K562 (cell line): ENCODE data around the gene UQCRC2. TPM values are rescaled to one million over a fixed set of nuclear protein-coding genes. Genes with fewer than 3 reads are reported as not detected.

ENCODE experiments used
- ATAC-seq: fragments of 200-7000 bp; cut with Tn5 transposase; 3 replicates; pipeline ENCODE4 v1.9.1; 2020; ENCODE audit warnings: moderate library complexity
- BruUV-seq: library from RNA; stranded (reverse); fragments of 400-500 nt; replicated peaks from 2 replicates; lab custom pipeline; 2021; lab: Mats Ljungman, UMichigan
- CTCF ChIA-PET: fragments of 300-600 bp; formaldehyde crosslinking; extraction: SDS; loops from one replicate; lab custom pipeline; 2021; ENCODE audit warnings: low intra/inter-chr PET ratio; lab: Yijun Ruan, JAX
- POLR2A ChIA-PET: fragments of 300-600, 350-650 bp; sonication (Branson Sonifier 250); formaldehyde crosslinking; extraction: SDS; loops from one replicate; lab custom pipeline; 2021; ENCODE audit warnings: antibody characterized with exemption, inconsistent platforms; lab: Yijun Ruan, JAX
- DNase-seq, 4 experiments: peaks; one replicate each; pipeline versions ENCODE4 v3.0.0 to v3.0.0-alpha.2; 2011 to 2018; ENCODE audit warnings: low spot score in 3 of 4, mixed read lengths in 3 of 4; ENCODE audit errors: extremely low read depth in 1 of 4
- FAIRE-seq: peaks from 2 replicates; lab custom pipeline; 2011; peaks lifted over from hg19 to GRCh38; lab: Jason Lieb, UNC
- H2AFZ ChIP-seq: 2 replicates; pipeline ENCODE4 v1.6.0; 2011; ENCODE audit warnings: low read depth, low read length, control low read depth, inconsistent platforms
- H3K27ac ChIP-seq: fragments of 200-600 bp; 3 replicates; pipeline ENCODE4 v1.8.0; 2011; ENCODE audit warnings: low read depth, mild to moderate bottlenecking, control low read depth, inconsistent platforms, low read length, moderate library complexity, mixed read lengths; ENCODE audit errors: extremely low read depth
- H3K27me3 ChIP-seq, 2 experiments: fragments of 300-600 bp in 1 of 2; 2 replicates in 1 of 2; 3 replicates in 1 of 2; pipeline versions ENCODE4 v1.6.0 to v1.8.0; 2011; ENCODE audit warnings: inconsistent platforms in 2 of 2, low read length in 2 of 2, mild to moderate bottlenecking in 1 of 2, mixed read lengths in 1 of 2, moderate library complexity in 1 of 2; ENCODE audit not compliant: control insufficient read depth in 2 of 2, insufficient read depth in 2 of 2
- H3K36me3 ChIP-seq: fragments of 300-600 bp; 3 replicates; pipeline ENCODE4 v1.8.0; 2011; ENCODE audit warnings: mild to moderate bottlenecking, low read length, inconsistent platforms; ENCODE audit not compliant: control insufficient read depth, insufficient read depth
- H3K4me1 ChIP-seq, 2 experiments: fragments of 200-600 bp in 1 of 2; replicated peaks in 1 of 2; 2 replicates in 1 of 2; 3 replicates in 1 of 2; pipeline versions ENCODE4 v1.5.1 to v1.8.0; 2011; ENCODE audit warnings: inconsistent platforms in 2 of 2, low read length in 2 of 2, mild to moderate bottlenecking in 1 of 2, mixed read lengths in 1 of 2, moderate library complexity in 1 of 2; ENCODE audit not compliant: control insufficient read depth in 2 of 2, insufficient read depth in 2 of 2
- H3K4me2 ChIP-seq: 2 replicates; pipeline ENCODE4 v1.6.1; 2011; ENCODE audit warnings: low read length, control low read depth, inconsistent platforms, mixed read lengths; ENCODE audit not compliant: insufficient read depth
- H3K4me3 ChIP-seq: fragments of 200-600 bp; sonication (generic), shearing (Covaris generic); 2 replicates; pipeline ENCODE4 v1.5.1; 2016; ENCODE audit warnings: control low read depth, inconsistent platforms
- H3K79me2 ChIP-seq: fragments of 200-600 bp; 3 replicates; pipeline ENCODE4 v1.8.0; 2011; ENCODE audit warnings: low read length, inconsistent platforms; ENCODE audit not compliant: control insufficient read depth, insufficient read depth
- H3K9ac ChIP-seq, 2 experiments: 2 replicates each; pipeline versions ENCODE4 v1.6.0 to v1.6.1; 2011; ENCODE audit warnings: low read depth in 2 of 2, low read length in 2 of 2, control low read depth in 1 of 2, inconsistent platforms in 1 of 2, mild to moderate bottlenecking in 1 of 2, mixed read lengths in 1 of 2; ENCODE audit not compliant: insufficient read depth in 1 of 2
- H3K9me1 ChIP-seq: one replicate; pipeline ENCODE4 v1.6.0; 2011; ENCODE audit warnings: inconsistent platforms, mild to moderate bottlenecking, low read length, moderate library complexity; ENCODE audit not compliant: control insufficient read depth, insufficient read depth
- H3K9me3 ChIP-seq: replicated peaks from 2 replicates; pipeline ENCODE4 v1.5.1; 2011; ENCODE audit warnings: low read depth, low read length, inconsistent platforms; ENCODE audit not compliant: control insufficient read depth, insufficient read depth
- H4K20me1 ChIP-seq: replicated peaks from 2 replicates; pipeline ENCODE4 v1.6.1; 2011; ENCODE audit warnings: low read length, inconsistent platforms, mixed read lengths; ENCODE audit not compliant: control insufficient read depth, insufficient read depth
- ASH1L ChIP-seq: fragments of 450-650 bp; IDR thresholded peaks from 2 replicates; pipeline ENCODE4 v1.6.1; 2018; ENCODE audit warnings: borderline replicate concordance, mild to moderate bottlenecking, low read depth; ENCODE audit not compliant: partially characterized antibody
- NCOA1 ChIP-seq: fragments of 450-650 bp; IDR thresholded peaks from 2 replicates; pipeline ENCODE4 v1.6.1; 2016; ENCODE audit warnings: low read depth
- NFIC ChIP-seq: fragments of 450-650 bp; IDR thresholded peaks from 2 replicates; pipeline ENCODE4 v1.6.1; 2017; ENCODE audit warnings: mild to moderate bottlenecking, inconsistent platforms
- ZBTB7A ChIP-seq: IDR thresholded peaks from 2 replicates; pipeline ENCODE4 v1.6.1; 2011; ENCODE audit warnings: low read depth, mild to moderate bottlenecking, low read length, moderate library complexity, borderline replicate concordance; ENCODE audit not compliant: control insufficient read depth
- ZNF717 ChIP-seq: fragments of 250-450 bp; sonication (Bioruptor Pico); IDR thresholded peaks from 2 replicates; pipeline ENCODE4 v1.5.0; 2021
- WGBS: fragments of 100-300 bp; shearing (Covaris generic); methylation state at CpG from one replicate; pipeline ENCODE4 v1.1.6; 2016; ENCODE audit warnings: low coverage, mixed read lengths; ENCODE audit not compliant: insufficient coverage; ENCODE audit errors: missing lambda C conversion rate; 5-methylcytosine and 5-hydroxymethylcytosine counted together
- in situ Hi-C: fragments of 300-500 bp; cut with MboI; formaldehyde crosslinking; loops from 4 replicates; pipeline ENCODE4 v1.15.0; 2018; ENCODE audit warnings: inconsistent platforms, mixed read lengths
- intact Hi-C: fragments of 100-400 bp; cut with micrococcal nuclease; formaldehyde crosslinking; loops from 2 replicates; pipeline ENCODE4 v1.14.2; 2022
- polyA plus RNA-seq, 8 experiments: library from polyadenylated mRNA; depleted of rRNA in 4 of 8; stranded (reverse) in 5 of 8; unstranded in 3 of 8; fragments of >200 nt; fragmentation: Nextera tagmentation in 2 of 8; fragmentation: Illumina TruSeq in 1 of 8; extraction: Ambion mirVana in 2 of 8; extraction: Trizol in 1 of 8; gene quantifications; 2 replicates each; pipeline versions ENCODE4 v1.2.1 to v1.2.3, GENCODE V29; 2011 to 2014; ENCODE audit warnings: inconsistent platforms in 1 of 8, missing spikeins in 1 of 8
- total RNA-seq, 7 experiments: library from RNA; depleted of rRNA in 6 of 7; stranded (reverse); fragments of >200 nt in 6 of 7; fragmentation: Illumina TruSeq in 2 of 7; extraction: Trizol in 2 of 7; gene quantifications; 2 replicates each; pipeline versions ENCODE4 v1.2.1 to v1.2.3, GENCODE V29; 2011 to 2021; ENCODE audit warnings: low replicate concordance in 1 of 7
- TF ChIP-seq, protein P1 (sequence below), 2 experiments: IDR thresholded peaks; 2 replicates each; pipeline ENCODE4 v1.6.1; 2011; ENCODE audit warnings: borderline replicate concordance in 1 of 2, control low read depth in 1 of 2, low read depth in 1 of 2, low read length in 1 of 2, mild to moderate bottlenecking in 1 of 2, mixed read lengths in 1 of 2, moderate library complexity in 1 of 2; ENCODE audit not compliant: insufficient read depth in 1 of 2, insufficient read length in 1 of 2, poor library complexity in 1 of 2, severe bottlenecking in 1 of 2; ENCODE audit errors: extremely low read depth in 1 of 2
- TF ChIP-seq, protein P2 (sequence below): fragments of 250-450 bp; sonication (Bioruptor Pico); IDR thresholded peaks from 2 replicates; pipeline ENCODE4 v1.5.0; 2020; ENCODE audit warnings: mild to moderate bottlenecking

Gene UQCRC2
- total and polyA plus RNA-seq, 9 of the 15 experiments (the other 6 are each of a cell fraction or from before 2014, with no cell fraction given), result 177 to 516 (median 319) TPM

DNA sequence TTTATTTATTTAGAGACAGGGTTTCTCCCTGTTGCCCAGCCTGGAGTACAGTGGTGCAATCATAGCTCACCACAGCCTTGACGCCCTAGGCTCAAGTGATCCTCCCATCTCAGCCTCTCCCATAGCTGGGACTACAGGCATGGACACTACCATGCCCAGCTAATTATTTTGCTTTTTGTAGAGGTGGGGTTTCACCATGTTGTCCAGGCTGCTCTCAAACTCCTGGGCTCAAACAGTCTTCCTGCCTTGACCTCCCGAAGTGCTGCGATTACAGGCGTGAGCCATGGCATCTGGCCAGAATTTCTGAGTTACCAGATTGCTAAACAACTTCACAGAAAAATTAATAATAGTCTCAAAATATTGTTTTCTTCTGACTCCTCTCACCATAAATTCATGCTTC is 76.5 kb downstream of the UQCRC2 start:
- Histone ChIP-seq H3K4me1 (no peaks in the 10 kb centered on the region; a peak in 1 of 5 replicates), H3K9me3 (no peaks in the 10 kb centered on the region), H3K9me1 (no peaks in the 10 kb centered on the region), H3K36me3 (no peaks in the 10 kb centered on the region), H4K20me1 (no peaks in the 10 kb centered on the region), H3K27me3 (no peaks in the 10 kb centered on the region), H3K27ac (no peak overlapping the region), H3K9ac (no peak overlapping the region), H3K4me2 (no peak overlapping the region), H2AFZ (no peak overlapping the region), H3K4me3 (no peak overlapping the region), H3K79me2 (no peaks in the 10 kb centered on the region; the same call in 2 of the 3 replicates)
- in situ Hi-C loops, result loop anchor here (25.0 kb wide), 1 partner anchor 1017 kb away; no protein-coding TSS in a partner anchor
- POLR2A ChIA-PET, result interaction anchor here (1.2 kb wide), 1 partner anchor 9 kb away, joined by 3 read pairs; no protein-coding TSS in a partner anchor
- FAIRE-seq (no peak), ATAC-seq (no peak), DNase-seq (no peak)
- CTCF ChIA-PET, result no interaction called here
- intact Hi-C loops, result no loop called here
- 88% methylated on average over 4 of the region's 4 CpGs for WGBS
- no TSS peak for BruUV-seq
- TF ChIP-seq, protein P1, sequence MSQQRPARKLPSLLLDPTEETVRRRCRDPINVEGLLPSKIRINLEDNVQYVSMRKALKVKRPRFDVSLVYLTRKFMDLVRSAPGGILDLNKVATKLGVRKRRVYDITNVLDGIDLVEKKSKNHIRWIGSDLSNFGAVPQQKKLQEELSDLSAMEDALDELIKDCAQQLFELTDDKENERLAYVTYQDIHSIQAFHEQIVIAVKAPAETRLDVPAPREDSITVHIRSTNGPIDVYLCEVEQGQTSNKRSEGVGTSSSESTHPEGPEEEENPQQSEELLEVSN (IDR thresholded peaks at IDR 0.05; ENCODE audit: borderline replicate concordance in 1 of 2, extremely low read depth in 1 of 2, insufficient read depth in 1 of 2, insufficient read length in 1 of 2, low read depth in 1 of 2, low read length in 1 of 2, poor library complexity in 1 of 2, severe bottlenecking in 1 of 2), result no peak
- TF ChIP-seq, protein P2, sequence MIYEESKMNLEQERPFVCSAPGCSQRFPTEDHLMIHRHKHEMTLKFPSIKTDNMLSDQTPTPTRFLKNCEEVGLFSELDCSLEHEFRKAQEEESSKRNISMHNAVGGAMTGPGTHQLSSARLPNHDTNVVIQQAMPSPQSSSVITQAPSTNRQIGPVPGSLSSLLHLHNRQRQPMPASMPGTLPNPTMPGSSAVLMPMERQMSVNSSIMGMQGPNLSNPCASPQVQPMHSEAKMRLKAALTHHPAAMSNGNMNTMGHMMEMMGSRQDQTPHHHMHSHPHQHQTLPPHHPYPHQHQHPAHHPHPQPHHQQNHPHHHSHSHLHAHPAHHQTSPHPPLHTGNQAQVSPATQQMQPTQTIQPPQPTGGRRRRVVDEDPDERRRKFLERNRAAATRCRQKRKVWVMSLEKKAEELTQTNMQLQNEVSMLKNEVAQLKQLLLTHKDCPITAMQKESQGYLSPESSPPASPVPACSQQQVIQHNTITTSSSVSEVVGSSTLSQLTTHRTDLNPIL, result no peak
- TF ChIP-seq ASH1L (no peak), ZBTB7A (no peak), NFIC (0 out of 2 replicates have a peak, but pooled peaks have one; percentile 11), NCOA1 (no peak), ZNF717 (CRISPR knock-in tag) (no peak)
